Immature natural killer cell (primary cell): ENCODE results near the gene SWI5. TPM values are rescaled to one million over a fixed set of nuclear protein-coding genes. Genes with fewer than 3 reads are reported as not detected.
A peak's percentile ranks its signal among the peaks of the same experiment; 100 is the strongest.

Experiments
- DNase-seq, 3 donors: peaks; one replicate each; pipeline ENCODE4 v3.0.0; 2022; ENCODE audit warnings: mixed read lengths in 1 of 3
- H3K27ac Mint-ChIP-seq, 6 donors: one replicate each; pipeline ENCODE4 v1.8.0; 2020; ENCODE audit warnings: mixed read lengths in 6 of 6, mild to moderate bottlenecking in 5 of 6, inconsistent platforms in 4 of 6, moderate library complexity in 3 of 6
- H3K27me3 Mint-ChIP-seq, 3 donors: one replicate each; pipeline ENCODE4 v1.8.0; 2020 to 2021; ENCODE audit warnings: low read depth in 3 of 3, mild to moderate bottlenecking in 3 of 3, mixed read lengths in 3 of 3, moderate library complexity in 3 of 3, inconsistent platforms in 1 of 3
- H3K36me3 Mint-ChIP-seq, 3 donors: one replicate each; pipeline ENCODE4 v1.8.0; 2020; ENCODE audit warnings: mixed read lengths in 3 of 3, inconsistent platforms in 2 of 3, mild to moderate bottlenecking in 2 of 3
- H3K4me1 Mint-ChIP-seq, 2 donors: one replicate each; pipeline ENCODE4 v1.8.0; 2020; ENCODE audit warnings: inconsistent platforms in 2 of 2, mild to moderate bottlenecking in 2 of 2, mixed read lengths in 2 of 2, moderate library complexity in 1 of 2
- H3K4me3 Mint-ChIP-seq, 5 donors: one replicate each; pipeline ENCODE4 v1.8.0; 2020; ENCODE audit warnings: mild to moderate bottlenecking in 5 of 5, mixed read lengths in 5 of 5, inconsistent platforms in 3 of 5, moderate library complexity in 3 of 5
- H3K9me3 Mint-ChIP-seq, 6 donors: one replicate each; pipeline ENCODE4 v1.8.0; 2020; ENCODE audit warnings: mild to moderate bottlenecking in 6 of 6, mixed read lengths in 6 of 6, inconsistent platforms in 4 of 6, moderate library complexity in 3 of 6
- polyA plus RNA-seq, 3 donors: library from polyadenylated mRNA; unstranded; fragments of 300-500 nt; fragmentation: Illumina TruSeq; gene quantifications; one replicate each; pipeline ENCODE4 v1.2.3, GENCODE V29; 2021

SWI5 gene
- polyA plus RNA-seq, 3 donors from 2014 or later = 20.9 to 23.3 (median 21.5) TPM

DNA sequence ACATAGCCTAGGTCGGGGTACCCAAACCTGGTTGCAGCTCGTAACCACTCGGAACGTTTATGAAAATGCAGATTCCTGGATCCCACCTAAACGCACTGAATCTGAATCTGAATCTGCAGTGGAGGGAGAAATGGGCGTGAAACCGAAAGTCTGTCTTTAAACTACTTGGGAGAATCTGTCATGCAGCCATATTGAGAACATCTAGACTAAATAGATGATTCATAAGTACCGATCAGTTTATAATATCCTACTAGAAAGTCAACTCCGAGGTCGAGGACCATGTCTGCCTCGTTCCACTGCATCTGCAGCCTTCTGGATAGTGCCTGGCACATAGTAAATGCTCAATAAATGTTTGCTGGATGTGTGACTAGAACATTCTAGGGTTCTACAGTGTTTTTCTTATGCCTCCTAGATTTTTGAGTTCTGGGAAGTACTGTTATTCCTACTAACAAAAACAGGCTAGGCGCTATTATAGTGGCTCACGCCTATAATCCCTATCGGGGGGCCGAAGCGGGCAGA is 47.2 kb downstream of the SWI5 start:
- DNase-seq = no peak
- H3K4me3 Mint-ChIP-seq = peak overlapping the region; percentile 95 to 98 (median 98)
- H3K27me3 Mint-ChIP-seq = peaks cover 5 to 12% (median 11%) of the 10 kb centered on the region in 3 donors
- no peaks in the 10 kb centered on the region for H3K9me3 Mint-ChIP-seq
- H3K36me3 Mint-ChIP-seq = peaks cover 0 to 7% (median 4%) of the 10 kb centered on the region in 3 donors
- peaks cover 30% of the 10 kb centered on the region in 2 donors for H3K4me1 Mint-ChIP-seq
- peak overlapping the region; percentile 81 to 99 (median 96) for H3K27ac Mint-ChIP-seq

DNA sequence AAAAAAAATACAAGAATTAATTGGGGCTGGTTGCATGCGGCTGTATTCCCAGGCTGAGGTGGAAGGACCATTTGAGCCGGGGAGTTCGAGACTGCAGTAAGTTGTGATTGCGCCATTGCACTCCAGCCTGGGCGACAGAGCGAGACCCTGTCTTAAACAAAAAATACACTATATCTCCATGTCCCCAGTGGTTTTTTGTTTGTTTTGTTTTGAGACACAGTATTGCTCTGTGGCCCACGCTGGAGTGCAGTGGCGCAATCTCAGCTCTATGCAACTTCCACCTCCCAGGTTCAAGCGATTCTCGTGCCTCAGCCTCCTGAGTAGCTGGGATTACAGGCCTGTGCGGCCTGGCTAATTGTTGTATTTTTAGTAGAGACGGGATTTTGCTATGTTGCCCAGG is 47.7 kb downstream of the SWI5 start:
- H3K27me3 Mint-ChIP-seq = peaks cover 5 to 12% (median 11%) of the 10 kb centered on the region in 3 donors
- H3K9me3 Mint-ChIP-seq = no peaks in the 10 kb centered on the region
- peaks cover 0 to 7% (median 4%) of the 10 kb centered on the region in 3 donors for H3K36me3 Mint-ChIP-seq
- no peak for DNase-seq
- peaks cover 30% of the 10 kb centered on the region in 2 donors for H3K4me1 Mint-ChIP-seq
- peak overlapping the region; percentile 67 to 98 (median 98) for H3K4me3 Mint-ChIP-seq
- peak overlapping the region; percentile 81 to 99 (median 96) for H3K27ac Mint-ChIP-seq

DNA sequence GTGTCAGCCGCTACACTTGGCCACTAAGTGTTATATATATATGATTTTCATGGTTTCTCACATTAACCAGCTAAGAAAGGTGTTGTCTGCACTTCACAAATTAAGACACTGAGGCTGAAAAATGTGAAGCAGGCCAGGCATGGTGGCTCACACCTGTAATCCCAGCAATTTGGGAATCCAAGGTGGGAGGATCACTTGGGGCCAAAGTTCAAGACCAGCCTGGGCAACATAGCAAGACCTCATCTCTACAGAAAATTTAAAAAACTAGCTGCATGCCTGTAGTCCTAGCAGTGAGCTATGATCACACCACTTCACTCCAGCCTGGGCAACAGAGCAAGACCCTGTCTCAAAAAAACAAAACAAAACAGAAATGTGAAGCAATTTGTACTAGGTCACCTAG is 48.3 kb downstream of the SWI5 start:
- Mint-ChIP-seq H3K27me3 (peaks cover 5 to 12% (median 11%) of the 10 kb centered on the region in 3 donors), H3K27ac (peak overlapping the region in 4 of 6 donors; percentile 12 to 96 (median 48)), H3K36me3 (peaks cover 0 to 7% (median 4%) of the 10 kb centered on the region in 3 donors), H3K4me3 (peak overlapping the region in 3 of 5 donors; percentile 35 to 67 (median 54)), H3K9me3 (no peaks in the 10 kb centered on the region), H3K4me1 (peaks cover 30% of the 10 kb centered on the region in 2 donors)
- no peak for DNase-seq

DNA sequence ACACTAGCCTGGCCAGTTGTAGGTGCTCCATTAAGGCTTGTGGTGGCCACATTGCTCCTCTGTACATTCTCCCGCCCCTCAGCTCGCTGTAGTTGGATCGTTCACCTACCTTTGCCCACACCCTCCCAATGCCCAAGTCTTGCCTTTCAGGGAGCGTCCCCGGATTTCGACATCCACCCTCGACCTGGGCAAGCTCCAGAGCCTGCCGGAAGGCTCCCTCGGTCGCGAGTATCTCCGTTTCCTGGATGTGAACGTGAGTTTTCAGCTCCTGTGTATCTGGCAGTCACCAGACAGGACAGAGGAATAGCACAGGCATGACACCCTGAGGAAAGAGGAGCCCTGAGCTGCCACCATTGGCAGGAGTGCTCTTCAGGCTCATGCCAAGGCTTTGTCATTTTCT is 49.6 kb downstream of the SWI5 start:
- H3K36me3 Mint-ChIP-seq = peaks cover 0 to 7% (median 4%) of the 10 kb centered on the region in 3 donors
- H3K27me3 Mint-ChIP-seq = peaks cover 5 to 12% (median 11%) of the 10 kb centered on the region in 3 donors
- DNase-seq = no peak
- no peaks in the 10 kb centered on the region for H3K9me3 Mint-ChIP-seq
- H3K4me1 Mint-ChIP-seq = peaks cover 30% of the 10 kb centered on the region in 2 donors
- no peak overlapping the region for H3K4me3 Mint-ChIP-seq
- H3K27ac Mint-ChIP-seq = no peak overlapping the region

DNA sequence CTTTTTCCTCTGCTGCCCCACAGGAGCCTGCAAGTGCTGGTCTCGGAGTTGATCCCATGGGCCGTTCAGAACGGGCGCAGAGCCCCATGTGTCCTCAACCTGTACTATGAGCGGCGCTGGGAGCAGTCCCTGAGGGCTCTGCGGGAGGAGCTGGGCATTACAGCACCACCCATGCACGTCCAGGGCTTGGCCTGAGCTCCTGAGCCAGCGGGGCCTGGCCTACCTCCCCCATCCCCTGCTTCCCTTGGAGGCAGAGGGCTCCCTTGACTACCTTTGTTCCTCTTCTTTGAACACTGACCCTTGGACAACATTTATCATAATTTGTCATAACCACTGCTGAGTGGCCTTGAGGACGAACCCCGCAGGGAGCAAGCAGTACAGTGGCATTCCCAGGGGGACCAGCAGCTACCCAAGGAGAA is 57.4 kb downstream of the SWI5 start:
- H3K4me1 Mint-ChIP-seq = no peaks in the 10 kb centered on the region
- H3K27ac Mint-ChIP-seq = no peak overlapping the region

DNA sequence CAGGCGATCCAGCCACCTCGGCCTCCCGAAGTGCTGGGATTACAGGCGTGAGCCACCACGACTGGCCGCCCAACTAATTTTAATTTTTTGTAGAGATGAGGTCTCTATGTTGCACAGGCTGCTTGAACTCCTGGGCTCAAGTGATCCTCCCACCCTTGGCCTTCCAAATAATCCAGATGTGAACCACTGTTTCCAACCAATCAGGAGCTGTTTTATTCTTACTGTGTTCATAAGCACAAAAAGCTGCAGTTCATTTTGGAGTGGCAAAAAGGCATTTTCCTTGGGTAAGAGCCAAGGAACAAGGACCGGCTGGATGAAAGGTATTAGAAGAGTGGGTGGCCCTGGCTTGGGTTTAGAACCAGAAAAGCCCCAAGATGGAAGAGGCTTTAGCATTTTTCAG is 59.1 kb downstream of the SWI5 start:
- no peaks in the 10 kb centered on the region for H3K9me3 Mint-ChIP-seq
- H3K27me3 Mint-ChIP-seq = peaks cover 0 to 2% (median 2%) of the 10 kb centered on the region in 3 donors
- H3K4me1 Mint-ChIP-seq = peaks cover 0 to 6% of the 10 kb centered on the region in 2 donors
- H3K27ac Mint-ChIP-seq = no peak overlapping the region
- DNase-seq = no peak
- H3K4me3 Mint-ChIP-seq = no peak overlapping the region
- H3K36me3 Mint-ChIP-seq = peaks cover 0 to 3% (median 3%) of the 10 kb centered on the region in 3 donors

More for the DNA sequence above, 57.4 kb downstream of the SWI5 start:
- no peak for DNase-seq
- peaks cover 0 to 2% (median 0%) of the 10 kb centered on the region in 3 donors for H3K27me3 Mint-ChIP-seq
- no peak overlapping the region for H3K4me3 Mint-ChIP-seq
- peaks cover 0 to 3% (median 3%) of the 10 kb centered on the region in 3 donors for H3K36me3 Mint-ChIP-seq
- H3K9me3 Mint-ChIP-seq = no peaks in the 10 kb centered on the region

DNA sequence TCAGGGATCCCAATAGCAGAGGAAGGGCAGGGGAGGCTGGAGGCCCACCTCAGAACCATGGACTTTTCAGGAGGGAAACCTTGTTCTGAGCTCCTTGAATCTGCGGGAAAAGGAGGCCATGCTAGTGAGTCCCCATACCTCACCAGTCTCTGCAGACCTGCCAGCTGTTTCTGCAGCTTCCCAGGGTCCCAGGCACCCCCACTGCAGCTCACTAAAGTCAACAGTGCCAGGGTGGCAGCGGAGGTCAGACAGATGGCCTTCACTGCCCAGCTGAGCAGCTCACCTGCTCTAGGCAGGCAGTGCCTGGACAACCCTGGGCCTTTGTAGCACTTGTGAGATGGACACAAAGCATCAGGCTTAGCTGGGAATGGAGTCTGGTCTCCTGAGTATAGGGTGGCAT is 59.8 kb downstream of the SWI5 start:
- peaks cover 0 to 2% (median 2%) of the 10 kb centered on the region in 3 donors for H3K27me3 Mint-ChIP-seq
- peak overlapping the region in 2 of 6 donors; percentile 44 to 48 for H3K27ac Mint-ChIP-seq

DNA sequence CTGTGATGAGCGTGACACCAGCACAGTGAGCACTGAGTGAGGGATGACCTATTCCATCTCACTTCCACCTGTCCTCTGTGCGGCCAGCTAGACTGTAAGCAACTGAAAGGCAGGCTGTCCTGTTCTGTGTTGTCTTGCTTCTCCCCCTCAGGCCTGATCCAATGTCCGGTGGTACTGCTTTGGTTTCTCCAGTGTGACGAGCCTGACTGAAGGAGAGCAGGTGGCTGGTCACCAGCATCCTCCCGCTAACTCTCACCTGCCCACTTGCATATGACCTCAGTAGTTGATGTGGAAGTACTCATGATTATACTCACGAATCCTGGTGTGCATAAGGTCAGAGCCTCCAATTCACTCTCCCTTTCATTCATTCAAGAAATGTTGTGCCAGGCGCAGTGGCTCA is 61.9 kb downstream of the SWI5 start:
- Mint-ChIP-seq H3K4me3 (peak overlapping the region in 1 of 5 donors; percentile 27), H3K27me3 (peaks cover 2 to 4% (median 4%) of the 10 kb centered on the region in 3 donors), H3K27ac (no peak overlapping the region), H3K4me1 (peaks cover 8 to 12% of the 10 kb centered on the region in 2 donors), H3K36me3 (peaks cover 0 to 1% (median 0%) of the 10 kb centered on the region in 3 donors), H3K9me3 (no peaks in the 10 kb centered on the region)
- no peak for DNase-seq

More for the DNA sequence above, 59.8 kb downstream of the SWI5 start:
- peaks cover 0 to 3% (median 3%) of the 10 kb centered on the region in 3 donors for H3K36me3 Mint-ChIP-seq
- H3K4me1 Mint-ChIP-seq = peaks cover under 1 to 6% of the 10 kb centered on the region in 2 donors
- no peaks in the 10 kb centered on the region for H3K9me3 Mint-ChIP-seq
- H3K4me3 Mint-ChIP-seq = no peak overlapping the region
- no peak for DNase-seq

Other genes starting within 250 kb of the SWI5 start
- 10 to 100 TPM in 2 of 3 donors, 1 to 10 TPM in 1; 5.1 to 17.2 (median 10.5) TPM for gene NAIF1, start 209.0 kb upstream of the SWI5 start, polyA plus RNA-seq
- gene SLC25A25, start 208.0 kb upstream of the SWI5 start, polyA plus RNA-seq = 1 to 10 TPM; 2.8 to 8.8 (median 4.9) TPM
- 10 to 100 TPM; 31.4 to 60.9 (median 56.6) TPM for gene PTGES2, start 148.5 kb upstream of the SWI5 start, polyA plus RNA-seq
- gene LCN2, start 126.8 kb upstream of the SWI5 start, polyA plus RNA-seq = under 1 TPM in 2 of 3 donors, not detected in 1; 0.44 to 0.66 TPM
- 100 to 1,000 TPM; 115 to 194 (median 182) TPM for gene BBLN, start 116.0 kb upstream of the SWI5 start, polyA plus RNA-seq
- 10 to 100 TPM in 1 of 3 donors, 1 to 10 TPM in 2; 4.4 to 36.4 (median 9.1) TPM for gene CIZ1, start 84.7 kb upstream of the SWI5 start, polyA plus RNA-seq
- gene DNM1, start 72.9 kb upstream of the SWI5 start, polyA plus RNA-seq = under 1 TPM in 2 of 3 donors, not detected in 1; 0.32 to 0.47 TPM
- 10 to 100 TPM in 1 of 3 donors, 1 to 10 TPM in 2; 4.3 to 11.7 (median 4.9) TPM for gene GOLGA2, start 269 bp upstream of the SWI5 start, polyA plus RNA-seq
- gene TRUB2, start 46.2 kb downstream of the SWI5 start, polyA plus RNA-seq = 10 to 100 TPM; 19.9 to 32.0 (median 25.7) TPM
- gene COQ4, start 46.6 kb downstream of the SWI5 start, polyA plus RNA-seq = 10 to 100 TPM; 34.1 to 52.3 (median 44.1) TPM
- gene SLC27A4, start 64.3 kb downstream of the SWI5 start, polyA plus RNA-seq = 10 to 100 TPM in 1 of 3 donors, 1 to 10 TPM in 2; 5.9 to 12.7 (median 7.4) TPM
- gene URM1, start 95.1 kb downstream of the SWI5 start, polyA plus RNA-seq = 10 to 100 TPM; 52.6 to 70.1 (median 61.5) TPM
- 10 to 100 TPM in 2 of 3 donors, 1 to 10 TPM in 1; 9.1 to 20.7 (median 10.2) TPM for gene CERCAM, start 144.6 kb downstream of the SWI5 start, polyA plus RNA-seq
- 10 to 100 TPM in 2 of 3 donors, 1 to 10 TPM in 1; 5.6 to 37.2 (median 12.9) TPM for gene ODF2, start 179.7 kb downstream of the SWI5 start, polyA plus RNA-seq
- gene GLE1, start 228.4 kb downstream of the SWI5 start, polyA plus RNA-seq = 10 to 100 TPM; 17.4 to 49.3 (median 22.8) TPM